OCI-LY3 (cell line): ENCODE data around the gene BAIAP3.

ENCODE experiments used
- EZH2phosphoT487 ChIP-seq: fragments of 200-600 bp; shearing (Covaris generic); IDR thresholded peaks from 2 replicates; pipeline ENCODE4 v1.6.1; 2018; ENCODE audit warnings: antibody characterized with exemption, mixed run types, low read depth
- TF ChIP-seq, protein P1 (sequence below): fragments of 200-600, 300-600 bp; sonication (generic); IDR thresholded peaks from 2 replicates; pipeline ENCODE4 v1.5.1; 2014; ENCODE audit warnings: antibody characterized with exemption, low read length, low read depth

DNA sequence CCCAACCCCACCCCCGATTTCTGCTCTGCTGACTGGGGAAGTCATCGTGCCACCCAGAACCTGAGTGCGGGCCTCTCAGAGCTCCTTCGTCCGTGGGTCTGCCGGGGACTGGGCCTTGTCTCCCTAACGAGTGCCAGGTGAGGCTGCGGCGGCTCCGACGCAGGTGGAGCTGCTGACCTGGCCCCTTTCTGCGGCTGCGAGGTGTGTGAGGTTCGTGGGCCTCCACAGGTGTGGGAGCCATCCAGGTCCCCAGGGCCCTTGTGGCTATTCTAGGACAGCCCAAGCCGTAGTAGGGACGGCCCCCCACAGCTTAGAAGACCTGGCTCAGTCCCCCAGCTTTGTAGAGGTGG, 21.0 kb upstream of the BAIAP3 start:
- TF ChIP-seq, protein P1, sequence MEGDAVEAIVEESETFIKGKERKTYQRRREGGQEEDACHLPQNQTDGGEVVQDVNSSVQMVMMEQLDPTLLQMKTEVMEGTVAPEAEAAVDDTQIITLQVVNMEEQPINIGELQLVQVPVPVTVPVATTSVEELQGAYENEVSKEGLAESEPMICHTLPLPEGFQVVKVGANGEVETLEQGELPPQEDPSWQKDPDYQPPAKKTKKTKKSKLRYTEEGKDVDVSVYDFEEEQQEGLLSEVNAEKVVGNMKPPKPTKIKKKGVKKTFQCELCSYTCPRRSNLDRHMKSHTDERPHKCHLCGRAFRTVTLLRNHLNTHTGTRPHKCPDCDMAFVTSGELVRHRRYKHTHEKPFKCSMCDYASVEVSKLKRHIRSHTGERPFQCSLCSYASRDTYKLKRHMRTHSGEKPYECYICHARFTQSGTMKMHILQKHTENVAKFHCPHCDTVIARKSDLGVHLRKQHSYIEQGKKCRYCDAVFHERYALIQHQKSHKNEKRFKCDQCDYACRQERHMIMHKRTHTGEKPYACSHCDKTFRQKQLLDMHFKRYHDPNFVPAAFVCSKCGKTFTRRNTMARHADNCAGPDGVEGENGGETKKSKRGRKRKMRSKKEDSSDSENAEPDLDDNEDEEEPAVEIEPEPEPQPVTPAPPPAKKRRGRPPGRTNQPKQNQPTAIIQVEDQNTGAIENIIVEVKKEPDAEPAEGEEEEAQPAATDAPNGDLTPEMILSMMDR: no peak
- TF ChIP-seq EZH2phosphoT487: no peak
